Eye (tissue), 1 donor: ENCODE results near the gene DCUN1D2.

Source experiments
- DNase-seq: peaks from one replicate; pipeline ENCODE4 v3.0.0-alpha.2; 2015

The DCUN1D2 gene

DNA sequence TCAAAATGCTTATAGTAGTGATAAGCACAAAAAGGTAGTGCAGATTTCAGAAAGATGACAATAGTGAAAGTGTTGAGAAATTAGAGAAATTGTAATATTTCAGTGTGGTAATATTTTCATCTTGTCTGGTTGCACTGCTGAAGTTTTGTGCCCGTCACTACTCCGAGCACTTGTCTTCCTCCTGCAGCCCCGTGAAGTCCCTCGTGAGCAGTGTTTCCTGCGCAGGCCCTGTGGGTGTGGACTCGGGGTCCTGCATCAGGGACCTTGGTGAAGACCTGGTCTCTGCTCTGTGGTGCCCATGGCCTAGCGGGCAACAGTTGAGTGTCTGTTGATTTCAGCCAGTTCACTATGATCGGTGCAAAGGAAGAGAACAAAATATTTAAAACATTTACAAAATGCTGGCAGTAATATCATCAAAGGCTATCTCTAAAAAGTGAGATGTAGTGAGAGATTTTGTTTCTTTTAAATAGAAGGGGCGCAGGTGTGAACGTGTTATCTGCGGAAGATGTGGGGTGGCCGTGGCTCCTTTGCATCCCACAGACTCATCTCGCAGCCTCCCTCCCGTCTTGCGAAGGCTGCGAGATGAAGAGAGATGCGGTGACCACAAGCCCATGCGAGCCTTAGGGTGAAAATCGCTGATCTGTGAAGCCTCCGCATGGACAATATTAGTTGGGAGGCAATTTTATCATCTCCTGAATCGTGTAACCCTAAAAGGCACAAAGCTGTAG lies 27.7 kb upstream of the DCUN1D2 start:
- no peak for DNase-seq

DNA sequence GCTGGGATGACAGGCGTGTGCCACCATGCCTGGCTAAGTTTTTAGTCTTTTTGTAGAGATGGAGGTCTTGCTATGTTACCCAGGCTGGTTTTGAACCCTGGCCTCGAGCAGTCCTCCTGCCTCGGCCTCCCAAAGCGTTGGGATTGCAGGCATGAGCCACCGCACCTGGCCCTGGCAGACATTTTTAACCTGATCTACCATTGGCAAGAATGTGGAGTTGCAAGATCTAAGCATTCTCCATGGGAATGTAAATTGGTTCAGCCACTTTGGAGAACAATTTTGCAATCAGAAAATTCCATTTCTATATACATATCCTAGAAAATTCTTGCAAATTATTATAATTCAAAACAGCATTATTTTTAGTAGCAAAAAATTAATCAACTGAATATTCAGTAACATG lies 24.3 kb upstream of the DCUN1D2 start:
- no peak for DNase-seq

DNA sequence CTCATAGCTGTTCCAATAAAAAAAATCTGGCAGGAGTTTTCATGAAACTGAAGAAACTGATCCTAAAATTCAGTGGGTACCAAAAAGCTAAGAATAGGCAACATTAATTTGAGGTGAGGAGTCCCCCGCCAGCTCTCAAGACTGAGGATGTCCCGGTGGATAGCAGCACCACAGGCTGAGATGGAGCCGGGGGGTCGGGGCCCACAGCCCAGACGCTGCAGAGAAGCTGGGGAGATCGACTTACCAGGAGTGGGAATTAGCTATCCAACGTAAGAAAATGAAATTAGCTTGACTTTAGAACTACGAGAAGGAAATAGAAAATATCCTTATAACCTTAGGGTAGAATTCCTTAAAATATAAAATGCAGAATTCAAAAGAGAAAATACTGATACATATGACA lies 23.2 kb upstream of the DCUN1D2 start:
- no peak for DNase-seq

DNA sequence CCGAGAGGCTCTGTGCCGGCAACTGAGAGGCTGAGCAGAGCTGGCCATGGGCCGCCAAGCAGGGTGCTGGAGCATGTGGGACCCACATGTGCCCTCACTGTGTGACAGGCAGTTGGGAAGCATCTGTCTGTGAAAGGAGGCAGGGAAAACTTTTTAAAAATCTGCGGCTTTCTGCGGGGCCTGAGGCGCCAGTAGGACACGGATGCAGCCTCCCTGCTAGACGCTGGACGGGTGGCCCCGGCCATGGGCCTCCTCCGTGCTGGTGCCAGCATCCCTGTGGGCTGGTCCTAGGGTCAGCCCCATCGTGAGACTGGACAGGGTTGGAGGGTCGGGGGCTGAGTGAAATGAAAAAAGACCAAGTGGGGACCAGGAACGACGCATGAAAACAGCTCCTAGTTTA lies 20.9 kb upstream of the DCUN1D2 start:
- no peak for DNase-seq

DNA sequence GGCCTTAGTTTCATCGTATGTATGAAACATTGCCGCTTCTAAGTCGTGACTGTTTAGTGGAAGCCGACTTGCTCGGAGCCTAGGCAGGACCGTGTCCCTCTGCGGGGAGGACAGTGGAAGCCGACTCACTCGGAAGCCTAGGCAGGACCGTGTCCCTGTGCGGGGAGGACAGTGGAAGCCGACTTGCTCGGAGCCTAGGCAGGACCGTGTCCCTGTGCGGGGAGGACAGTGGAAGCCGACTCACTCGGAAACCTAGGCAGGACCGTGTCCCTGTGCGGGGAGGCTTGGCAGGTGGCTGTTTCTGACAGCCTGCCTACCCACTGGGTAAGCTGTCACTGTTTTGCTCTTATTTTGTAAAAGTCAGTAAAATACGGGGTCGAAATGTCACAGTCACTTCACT lies 20.4 kb upstream of the DCUN1D2 start:
- DNase-seq: no peak

DNA sequence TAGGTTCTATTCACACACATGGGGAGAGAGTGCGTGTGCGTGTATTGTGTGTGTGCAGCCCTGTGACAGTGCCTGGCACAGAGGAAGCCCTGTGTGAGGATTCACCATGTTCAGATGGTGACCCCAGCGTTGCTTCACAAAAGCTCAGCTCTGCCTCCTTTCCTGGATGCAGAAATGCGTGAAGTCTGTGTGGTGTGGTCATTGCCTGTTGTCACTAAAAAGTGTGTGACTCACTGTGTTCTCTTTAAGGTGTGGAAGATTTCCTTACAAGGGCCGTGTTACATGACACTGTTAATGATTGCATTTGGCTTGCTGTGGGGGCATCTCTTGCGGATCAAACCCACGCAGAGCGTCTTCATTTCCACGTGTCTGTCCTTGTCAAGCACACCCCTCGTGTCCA lies 19.5 kb upstream of the DCUN1D2 start:
- DNase-seq: no peak

DNA sequence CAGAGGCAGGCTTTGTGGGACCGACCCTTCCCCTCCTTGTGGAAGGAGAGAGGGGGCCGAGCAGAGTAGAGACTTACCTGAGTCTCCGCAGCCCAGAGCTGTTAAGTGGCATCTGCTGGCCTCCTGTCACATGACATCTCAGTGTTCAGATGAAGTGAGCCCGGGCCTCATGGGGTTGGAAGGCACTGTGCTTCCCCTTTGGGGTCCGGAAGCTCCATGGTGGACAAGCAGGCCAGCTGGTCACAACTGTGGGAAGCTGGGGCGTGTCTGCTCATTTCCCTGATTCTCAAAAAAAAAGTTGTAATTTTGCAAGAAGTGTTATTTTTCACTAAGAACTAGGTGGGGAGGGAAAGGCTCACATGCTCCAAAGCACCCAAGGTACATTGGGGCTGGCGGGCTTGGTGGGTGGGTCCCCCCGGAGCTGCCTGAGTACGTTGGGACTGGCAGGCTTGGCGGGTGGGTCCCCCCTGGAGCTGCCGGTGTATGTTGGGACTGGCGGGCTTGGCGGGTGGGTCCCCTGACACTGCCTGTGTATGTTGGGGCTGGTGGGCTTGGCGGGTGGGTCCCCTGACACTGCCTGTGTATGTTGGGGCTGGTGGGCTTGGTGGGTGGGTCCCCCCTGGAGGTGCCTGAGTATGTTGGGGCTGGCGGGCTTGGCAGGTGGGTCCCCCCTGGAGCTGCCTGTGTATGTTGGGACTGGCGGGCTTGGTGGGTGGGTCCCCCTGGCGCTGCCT lies 18.2 kb upstream of the DCUN1D2 start:
- DNase-seq: no peak

DNA sequence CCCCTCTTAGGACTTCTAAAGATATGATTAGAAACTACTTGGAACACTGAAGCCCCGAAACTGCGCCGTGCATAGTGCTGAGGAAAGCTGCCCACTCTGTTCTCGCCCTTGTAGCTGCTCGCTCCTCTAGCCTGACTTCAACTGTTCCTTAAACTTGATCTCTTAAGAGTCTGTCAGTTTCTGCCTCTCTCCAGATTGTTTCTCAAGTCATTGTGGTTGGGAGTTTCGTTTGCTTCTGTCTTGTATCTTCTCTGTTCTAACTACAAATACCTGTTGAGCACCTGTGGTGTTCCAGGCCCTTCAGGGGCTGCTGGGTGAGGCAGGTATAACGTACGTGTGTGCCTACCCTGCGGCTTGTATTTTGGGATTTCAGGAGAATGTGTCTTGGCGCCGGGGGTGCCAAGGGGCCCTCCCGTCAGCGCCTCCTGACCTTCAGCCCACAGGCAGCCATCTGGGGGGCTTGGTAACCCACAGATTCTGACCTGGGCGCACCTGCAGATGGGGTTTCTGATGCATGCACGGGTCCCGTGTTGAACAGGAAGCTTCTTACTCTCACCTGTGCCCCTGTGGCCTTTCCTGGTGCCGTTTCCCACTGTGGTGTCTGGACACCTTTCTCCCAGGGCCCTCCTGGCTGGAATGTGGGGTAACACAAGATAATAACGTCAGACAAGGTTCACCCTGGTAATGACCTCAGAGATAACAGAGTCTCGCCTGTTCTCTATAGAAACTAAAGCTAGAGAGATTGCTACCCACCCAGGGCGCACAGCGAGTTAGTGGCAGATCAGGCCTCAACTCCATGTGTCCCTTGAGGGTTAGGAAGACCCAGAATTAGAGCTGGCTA lies 17.2 kb upstream of the DCUN1D2 start:
- no peak for DNase-seq

DNA sequence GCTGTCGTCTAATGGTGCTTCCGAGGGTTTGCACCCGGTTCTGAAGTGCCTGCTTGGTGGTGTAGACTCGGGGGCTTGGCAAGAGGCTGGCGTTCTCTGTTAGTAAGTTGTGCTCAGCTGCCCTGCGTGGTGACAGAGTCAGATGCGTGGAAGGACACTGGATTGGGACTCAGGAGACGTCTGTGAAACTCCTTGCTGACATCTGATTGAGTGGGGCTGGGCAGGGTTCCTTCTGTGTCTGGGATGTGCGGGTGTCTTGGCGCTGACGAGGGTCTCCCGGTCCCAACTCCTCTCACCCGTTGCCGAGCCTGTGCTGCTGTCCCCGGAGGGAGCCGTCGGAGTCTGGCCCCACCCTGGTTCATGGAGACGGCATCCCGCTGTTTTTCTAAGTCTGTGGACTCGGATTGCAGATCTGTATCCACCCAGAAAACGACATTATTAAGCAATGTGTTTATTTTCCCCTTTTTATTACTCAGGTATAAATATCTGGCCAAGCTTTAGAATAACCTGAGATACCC lies 16.4 kb upstream of the DCUN1D2 start:
- DNase-seq: no peak

DNA sequence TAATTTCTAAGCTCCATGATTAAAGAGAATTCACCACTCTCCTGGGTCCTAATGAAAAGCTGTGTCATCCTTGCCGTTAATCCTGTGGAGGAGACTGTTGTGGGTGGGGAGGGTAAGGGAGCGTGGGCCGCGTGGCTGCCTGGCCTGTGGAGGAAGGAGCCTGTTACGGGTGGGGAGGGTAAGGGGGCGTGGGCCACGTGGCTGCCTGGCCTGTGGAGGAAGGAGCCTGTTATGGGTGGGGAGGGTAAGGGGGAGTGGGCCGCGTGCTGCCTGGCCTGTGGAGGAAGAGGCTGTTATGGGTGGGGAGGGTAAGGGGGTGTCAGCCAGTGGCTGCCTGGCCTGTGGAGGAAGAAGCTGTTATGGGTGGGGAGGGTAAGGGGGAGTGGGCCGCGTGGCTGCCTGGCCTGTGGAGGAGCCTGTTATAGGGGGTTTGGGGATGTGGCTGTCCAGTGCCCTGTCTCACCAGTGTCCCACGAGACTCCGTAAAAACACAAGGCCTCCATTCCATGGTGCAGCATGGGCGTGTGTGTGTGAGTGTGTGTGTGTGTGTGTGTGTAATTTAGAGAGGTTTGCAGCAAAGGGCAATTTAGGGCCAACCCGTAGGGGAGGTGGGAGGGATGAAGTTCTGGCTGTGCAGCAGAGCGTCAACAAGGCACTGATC lies 15.6 kb upstream of the DCUN1D2 start:
- DNase-seq: no peak

DNA sequence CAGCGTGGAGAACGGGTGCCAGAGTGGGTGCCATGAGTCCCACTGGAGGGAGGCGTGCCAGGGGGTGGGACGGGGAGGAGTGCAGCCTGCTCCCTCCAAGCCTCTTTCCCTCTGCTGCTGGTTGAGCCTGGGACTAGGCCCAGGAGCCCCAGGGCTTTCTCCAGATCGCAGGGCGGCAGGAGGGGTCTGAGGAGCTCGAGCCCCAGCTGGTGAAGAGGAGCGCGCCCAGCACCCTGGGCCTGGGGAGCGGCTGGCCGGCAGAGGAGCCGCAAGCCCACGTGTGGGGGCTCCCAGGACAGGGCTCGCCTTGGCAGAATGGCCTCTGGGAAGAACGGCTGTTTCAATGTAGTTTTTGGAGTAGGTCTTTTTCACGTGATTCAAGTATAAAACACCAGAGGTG lies 12.2 kb upstream of the DCUN1D2 start:
- no peak for DNase-seq

DNA sequence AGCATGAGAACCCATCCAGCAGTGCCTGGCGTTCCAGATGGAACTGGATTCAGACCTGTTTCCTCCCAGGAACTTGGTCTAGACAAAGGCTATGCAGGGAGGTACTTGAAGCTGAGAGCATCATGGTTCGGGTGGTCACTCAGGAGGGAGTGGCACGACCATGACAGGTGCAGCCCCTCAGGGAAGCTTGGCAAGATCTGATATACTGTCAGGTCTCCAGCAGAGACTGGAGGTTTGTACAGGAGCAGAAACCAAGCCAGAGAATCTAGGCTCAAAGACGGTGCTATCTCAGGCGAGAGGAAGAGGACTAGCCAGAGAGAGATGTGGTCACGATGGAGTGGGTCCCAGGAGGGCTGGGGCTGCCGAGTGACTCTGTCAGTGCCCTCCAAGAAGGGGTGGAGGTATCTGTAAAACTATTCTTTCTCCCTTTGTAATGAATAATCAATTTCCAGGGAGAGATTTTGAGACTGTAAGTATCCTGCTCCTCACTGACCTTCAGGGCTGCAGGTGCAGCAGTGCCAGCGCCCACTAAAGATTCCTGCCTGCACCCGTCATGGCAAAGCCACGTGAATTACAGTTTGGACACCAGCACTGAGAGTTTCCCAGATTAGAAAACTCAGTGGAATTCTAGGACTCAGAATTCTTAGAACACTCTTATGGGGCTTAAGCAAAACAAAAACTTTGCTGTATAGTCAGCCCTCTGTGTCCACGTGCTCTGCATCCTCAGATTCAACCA lies 10.2 kb upstream of the DCUN1D2 start:
- DNase-seq: no peak

DNA sequence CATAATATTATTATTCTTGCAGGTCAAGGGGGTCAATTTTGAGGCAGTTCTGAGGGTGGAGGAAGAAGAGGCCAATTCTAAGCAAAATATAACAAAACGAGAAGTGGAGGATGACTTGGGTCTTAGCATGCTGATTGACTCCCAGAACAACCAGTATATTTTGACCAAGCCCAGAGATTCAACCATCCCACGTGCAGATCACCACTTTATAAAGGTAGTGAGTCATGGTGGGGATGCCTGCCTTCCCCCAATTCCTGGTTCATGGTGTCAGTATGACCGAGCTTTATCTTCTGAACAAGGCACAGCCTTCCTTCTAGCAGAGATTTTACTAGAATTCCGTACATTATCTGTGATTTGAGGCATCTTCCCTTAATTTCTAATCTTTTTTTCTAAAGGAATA lies 9.4 kb upstream of the DCUN1D2 start:
- DNase-seq: no peak

DNA sequence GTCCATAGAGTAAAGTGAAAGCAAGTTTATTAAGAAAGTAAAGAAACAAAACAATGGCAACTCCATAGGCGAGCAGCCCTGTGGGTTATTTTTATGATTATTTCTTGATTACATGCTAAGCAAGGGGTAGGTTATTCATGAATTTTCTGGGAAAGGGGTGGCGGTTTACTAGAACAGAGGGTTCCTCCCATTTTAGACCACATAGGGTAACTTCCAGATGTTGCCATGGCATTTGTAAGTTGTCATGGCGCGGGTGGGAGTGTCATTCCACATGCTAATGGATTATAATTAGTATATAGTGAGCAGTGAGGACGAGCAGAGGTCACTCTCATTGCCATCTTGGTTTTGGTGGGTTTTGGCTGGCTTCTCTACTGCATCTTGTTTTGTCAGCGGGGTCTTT lies 8.4 kb upstream of the DCUN1D2 start:
- DNase-seq: no peak

DNA sequence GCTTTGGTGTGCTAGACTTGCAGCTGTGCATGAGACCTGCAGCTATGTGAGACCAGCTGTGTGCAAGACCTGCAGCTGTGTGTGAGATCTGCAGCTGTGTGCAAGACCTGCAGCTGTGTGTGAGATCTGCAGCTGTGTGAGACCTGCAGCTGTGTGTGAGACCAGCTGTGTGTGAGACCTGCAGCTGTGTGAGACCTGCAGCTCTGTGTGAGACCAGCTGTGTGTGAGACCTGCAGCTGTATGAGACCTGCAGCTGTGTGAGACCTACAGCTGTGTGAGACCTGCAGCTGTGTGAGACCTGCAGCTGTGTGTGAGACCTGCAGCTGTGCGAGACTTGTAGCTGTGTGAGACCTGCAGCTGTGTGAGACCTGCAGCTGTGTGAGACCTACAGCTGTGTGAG lies 6.7 kb upstream of the DCUN1D2 start:
- no peak for DNase-seq

DNA sequence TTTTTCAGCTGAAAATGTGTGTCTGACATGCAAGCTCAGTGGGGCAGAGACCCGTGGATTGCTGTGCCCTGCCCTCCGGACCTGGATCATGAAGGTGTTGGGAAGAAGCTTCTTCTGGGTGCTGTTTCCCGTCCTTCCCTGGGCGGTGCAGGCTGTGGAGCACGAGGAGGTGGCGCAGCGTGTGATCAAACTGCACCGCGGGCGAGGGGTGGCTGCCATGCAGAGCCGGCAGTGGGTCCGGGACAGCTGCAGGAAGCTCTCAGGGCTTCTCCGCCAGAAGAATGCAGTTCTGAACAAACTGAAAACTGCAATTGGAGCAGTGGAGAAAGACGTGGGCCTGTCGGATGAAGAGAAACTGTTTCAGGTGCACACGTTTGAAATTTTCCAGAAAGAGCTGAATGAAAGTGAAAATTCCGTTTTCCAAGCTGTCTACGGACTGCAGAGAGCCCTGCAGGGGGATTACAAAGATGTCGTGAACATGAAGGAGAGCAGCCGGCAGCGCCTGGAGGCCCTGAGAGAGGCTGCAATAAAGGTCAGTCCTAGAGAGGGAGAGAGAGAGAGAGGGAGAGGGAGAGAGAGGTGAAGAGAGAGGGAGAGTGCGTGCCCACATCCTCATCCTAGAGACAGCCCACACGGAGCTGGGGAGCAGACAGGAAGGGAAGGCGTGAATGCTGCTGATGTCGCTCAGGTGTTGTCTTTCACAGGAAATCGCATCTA lies 5.1 kb upstream of the DCUN1D2 start:
- peak; percentile 59 for DNase-seq

DNA sequence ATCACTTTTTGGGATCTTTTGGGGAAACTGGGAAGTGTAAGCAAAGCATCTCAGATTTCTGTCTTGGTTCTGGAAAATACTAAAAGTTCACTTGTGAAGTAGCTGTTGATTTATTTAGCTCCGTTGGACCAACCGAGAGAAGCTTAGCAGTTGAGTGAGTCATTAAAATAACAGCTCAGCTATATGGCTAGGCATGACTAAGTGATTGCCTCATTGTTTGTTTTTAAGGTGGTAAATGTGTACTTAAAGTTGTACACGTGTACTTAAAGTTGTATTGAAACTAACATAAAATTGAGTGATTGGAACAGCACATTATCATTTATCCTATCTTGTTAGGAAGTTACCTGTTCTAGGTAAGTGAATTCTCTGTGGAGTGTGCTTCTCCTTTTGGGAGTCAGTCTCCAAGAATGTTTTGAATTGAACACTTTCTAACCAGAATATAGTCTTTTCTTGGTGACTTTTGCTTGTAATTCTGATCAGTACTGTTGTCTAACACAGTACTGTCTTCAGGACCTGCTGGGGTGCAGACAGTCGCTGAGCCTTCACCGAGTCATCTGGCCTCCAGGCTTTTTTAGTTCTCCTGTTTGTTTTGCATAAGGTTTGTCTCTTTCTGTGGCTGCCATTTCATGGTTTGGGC lies 2.9 kb upstream of the DCUN1D2 start:
- DNase-seq: peak; percentile 39

DNA sequence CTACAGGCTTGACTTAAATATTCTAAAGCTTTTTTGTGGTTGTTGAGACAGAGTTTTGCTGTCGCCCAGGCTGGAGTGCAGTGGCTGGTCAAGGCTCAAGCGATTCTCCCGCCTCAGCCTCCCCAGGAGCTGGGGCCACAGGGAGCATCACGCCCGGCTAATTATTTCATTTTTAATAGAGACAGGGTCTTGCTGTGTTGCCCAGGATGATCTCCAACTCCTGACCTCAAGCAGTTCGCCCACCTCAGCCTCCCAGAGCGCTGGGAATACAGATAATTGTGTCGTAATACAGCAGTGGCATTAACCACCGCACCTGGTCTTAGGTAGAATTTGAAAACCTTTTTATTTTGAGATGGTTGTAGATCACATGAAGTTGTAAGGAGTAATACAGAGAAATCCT lies 1.5 kb upstream of the DCUN1D2 start:
- DNase-seq: no peak

DNA sequence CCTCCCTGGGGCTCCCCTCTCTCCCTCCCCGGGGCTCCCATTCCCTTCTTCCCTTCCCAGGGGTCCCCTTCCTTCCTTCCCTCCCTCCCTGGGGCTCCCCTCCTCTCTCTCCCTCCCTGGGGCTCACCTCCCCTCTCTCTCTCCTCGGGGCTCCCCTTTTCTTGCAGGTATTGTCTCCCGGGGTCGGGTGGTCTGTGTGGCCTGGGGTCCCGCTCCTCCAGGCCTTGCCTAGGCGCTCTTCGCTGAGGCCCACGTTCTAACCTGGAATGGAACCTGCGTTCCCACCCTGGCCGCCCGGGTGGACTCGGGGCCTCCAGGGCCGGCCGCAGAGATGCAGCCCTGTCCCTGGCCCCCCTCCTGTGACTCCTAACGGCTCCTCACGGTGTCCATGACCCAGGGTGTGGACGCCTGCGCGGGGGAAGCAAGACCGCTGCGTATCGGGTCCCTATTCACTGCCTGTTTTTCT lies 940 bp upstream of the DCUN1D2 start:
- peak; percentile 62 for DNase-seq

DNA sequence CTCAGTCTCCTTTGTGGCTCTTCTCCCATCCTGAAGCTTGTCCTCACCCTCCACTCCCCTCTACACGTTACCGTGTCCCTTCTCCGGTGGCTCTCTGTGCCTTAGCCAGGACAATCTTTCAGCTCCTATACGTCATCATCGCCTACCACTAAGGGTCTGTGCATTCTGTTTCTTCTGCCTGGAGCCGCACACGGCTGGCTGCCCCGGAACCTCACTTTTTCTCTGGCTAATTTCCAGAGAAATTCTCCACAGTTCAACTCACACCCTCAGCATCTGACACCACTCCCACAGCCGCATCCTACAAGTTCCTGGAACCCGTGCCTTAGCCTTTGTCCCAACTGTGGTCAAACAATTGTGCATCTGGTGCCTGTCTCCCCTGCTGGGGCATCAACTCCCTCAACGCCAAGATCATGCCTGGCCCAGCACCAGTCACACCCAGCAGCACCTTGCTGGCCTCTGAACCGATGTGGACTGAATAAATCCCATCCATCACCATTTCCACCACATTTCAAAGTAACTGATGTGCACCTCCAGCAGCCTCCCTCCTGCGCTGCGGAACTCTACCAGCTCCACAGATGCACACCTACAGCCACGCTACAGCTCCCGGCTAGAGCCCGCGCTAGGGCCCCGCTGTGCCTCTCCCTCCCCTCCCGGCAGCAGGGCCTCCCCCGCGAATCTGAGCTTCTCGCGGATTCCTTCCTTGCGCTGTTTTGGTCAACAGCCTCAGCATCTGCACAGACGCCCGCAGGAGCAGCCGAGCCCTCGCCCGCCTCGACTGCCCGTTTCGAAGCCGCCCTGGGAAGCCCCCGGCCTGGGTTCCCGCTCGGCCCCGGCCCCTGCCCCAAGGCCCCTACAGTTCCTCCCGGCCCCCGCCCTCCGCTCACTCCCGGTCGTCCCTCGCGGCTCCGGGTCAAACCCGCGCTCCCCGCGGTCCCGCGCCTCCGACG lies 689 bp downstream of the DCUN1D2 start:
- peak; percentile 81 for DNase-seq
